Heart left ventricle (tissue), 16 donors: Measurements from ENCODE around the gene TM4SF20. TPM values are rescaled to one million over a fixed set of nuclear protein-coding genes. Genes with fewer than 3 reads are reported as not detected.

Source experiments
- ATAC-seq, 4 donors: fragments of 200-7000 bp; cut with Tn5 transposase; one replicate each; pipeline ENCODE4 v1.9.1; 2020 to 2022; ENCODE audit warnings: moderate library complexity in 4 of 4, mild to moderate bottlenecking in 3 of 4, moderate number of reproducible peaks in 1 of 4
- DNase-seq, 5 donors: peaks; one replicate each; pipeline ENCODE4 v3.0.0-alpha.2; 2020
- H3K27ac ChIP-seq, 12 donors: fragments of 200-600 bp; sonication (generic) in 4 of 12; one replicate each; pipeline versions ENCODE4 v1.5.0 to v1.8.0; 2016 to 2022; ENCODE audit warnings: mild to moderate bottlenecking in 2 of 12
- H3K27me3 ChIP-seq, 9 donors: fragments of 200-600 bp; sonication (generic) in 2 of 9; one replicate each; pipeline versions ENCODE4 v1.5.1 to v1.8.0; 2016 to 2022; ENCODE audit warnings: mild to moderate bottlenecking in 3 of 9
- H3K36me3 ChIP-seq, 9 donors: fragments of 200-600 bp; sonication (generic) in 2 of 9; one replicate each; pipeline versions ENCODE4 v1.5.0 to v1.8.0; 2018 to 2022; ENCODE audit warnings: mild to moderate bottlenecking in 2 of 9
- H3K4me1 ChIP-seq, 12 donors: fragments of 200-600 bp; sonication (generic) in 4 of 12; one replicate each; pipeline versions ENCODE4 v1.5.0 to v1.8.0; 2016 to 2022; ENCODE audit warnings: mild to moderate bottlenecking in 3 of 12
- H3K4me3 ChIP-seq, 12 donors: fragments of 200-600 bp; sonication (generic) in 4 of 12; one replicate each; pipeline versions ENCODE4 v1.5.0 to v1.8.0; 2017 to 2022; ENCODE audit warnings: mild to moderate bottlenecking in 9 of 12, moderate library complexity in 4 of 12
- H3K9me3 ChIP-seq, 12 donors: fragments of 200-600 bp; sonication (generic) in 4 of 12; one replicate each; pipeline versions ENCODE4 v1.5.0 to v1.8.0; 2016 to 2022; ENCODE audit warnings: mild to moderate bottlenecking in 1 of 12
- CTCF ChIP-seq, 12 donors: fragments of 200-600 bp; sonication (generic) in 4 of 12; IDR thresholded peaks; one replicate each; pipeline versions ENCODE4 v1.5.0 to v1.8.0; 2018 to 2022; ENCODE audit warnings: antibody characterized with exemption in 12 of 12, mild to moderate bottlenecking in 5 of 12
- POLR2A ChIP-seq, 2 donors: fragments of 450-650 bp; IDR thresholded peaks; one replicate each; pipeline ENCODE4 v1.6.1; 2017; ENCODE audit warnings: antibody characterized with exemption in 2 of 2, mild to moderate bottlenecking in 2 of 2, moderate library complexity in 2 of 2
- WGBS, 4 donors: extraction: QIAGEN DNeasy Blood & Tissue Kit in 2 of 4; methylation state at CpG; one replicate each; pipeline versions ENCODE4 v1.1.5 to v1.1.7; 2013 to 2018; 5-methylcytosine and 5-hydroxymethylcytosine counted together
- intact Hi-C, 10 donors: fragments of 100-400 bp; cut with DNase I; formaldehyde crosslinking; loops; one replicate each; pipeline versions ENCODE4 v1.11.1 to v1.14.2; 2022
- polyA plus RNA-seq, 2 donors: library from polyadenylated mRNA; stranded (reverse); fragments of 200-250 nt; gene quantifications; one replicate each; pipeline ENCODE4 v1.2.3, GENCODE V29; 2013
- total RNA-seq, 9 donors: library from RNA; depleted of rRNA in 2 of 9; stranded (reverse); fragments of >200 nt in 2 of 9; fragmentation: NEBNext Ultra II Directional in 3 of 9; extraction: Animal tissue kit (Norgen Biotek cat#: 25700) in 3 of 9; gene quantifications; one replicate each; pipeline versions ENCODE4 v1.1.0 to v1.2.4, GENCODE V29; 2016 to 2023
- donor health status: ischemic (EF 13 %, LVEDD 7.1; RV severe dilation, severe dysfunction).
- donor health status: healthy with polysubstance abuse.
- donor health status: DM: no; HTN: yes; CAD: no.
- donor health status: DM: no; HTN: no; CAD: no.
- donor health status: ischemic (EF 25% LVEDD 6.9; RV normal size, moderate dysfunction).
- donor health status: ischemic (EF 25% LVEDD 5.7; RV mildly dilated, moderate dysfunction).
- donor health status: healthy.
- donor health status: DM: yes; HTN: yes; CAD: no.
- donor health status: ischemic (EF 35%, LVEDD 5.7; RV mildly dilated, moderate dysfunction).
- donor health status: nonischemic (EF 11% LVEDD 7.7; RV severe dilation, severe dysfunction).
- donor health status: DM: yes; HTN: yes; CAD: no.
- donor health status: PGD.
- donor health status: ischemic (EF 29% LVEDD 5.4; RV normal size, mild dysfunction).
- donor health status: nonischemic (EF 23%, LVEDD 6.1; RV moderate dilation, normal function).

TM4SF20 gene
- total and polyA plus RNA-seq, 11 donors: not detected

GRCh38 chr2:227378371-227378782 lies 729 bp downstream of the TM4SF20 start:
- 67 to 82% (median 77%) methylated on average over 4 of the region's 4 CpGs for WGBS, 4 donors
- intact Hi-C loops: no loop called here
- Histone ChIP-seq H3K9me3 (no peaks in the 10 kb centered on the region), H3K4me3 (no peak overlapping the region), H3K27me3 (peaks cover 0 to 21% (median 0%) of the 10 kb centered on the region in 9 donors), H3K36me3 (no peaks in the 10 kb centered on the region), H3K27ac (no peak overlapping the region), H3K4me1 (peaks cover 0 to 9% (median 0%) of the 10 kb centered on the region in 12 donors)
- ATAC-seq (no peak), DNase-seq (no peak)
- TF ChIP-seq POLR2A (IDR thresholded peaks at IDR 0.05) (no peak), CTCF (IDR thresholded peaks at IDR 0.05) (no peak)

GRCh38 chr2:227377467-227378351 lies 1.4 kb downstream of the TM4SF20 start:
- H3K4me3 ChIP-seq: no peak overlapping the region
- no peak for DNase-seq
- H3K9me3 ChIP-seq: no peaks in the 10 kb centered on the region
- peaks cover 0 to 21% (median 0%) of the 10 kb centered on the region in 9 donors for H3K27me3 ChIP-seq
- H3K4me1 ChIP-seq: peaks cover 0 to 9% (median 0%) of the 10 kb centered on the region in 12 donors
- no peak for ATAC-seq
- H3K36me3 ChIP-seq: no peaks in the 10 kb centered on the region
- peak overlapping the region in 1 of 12 donors; percentile 20 for H3K27ac ChIP-seq
- intact Hi-C loops: no loop called here
- TF ChIP-seq CTCF (IDR thresholded peaks at IDR 0.05) (no peak), POLR2A (IDR thresholded peaks at IDR 0.05) (no peak)
- 76 to 85% (median 84%) methylated on average over 8 of the region's 8 CpGs for WGBS, 4 donors

- H3K4me3 ChIP-seq: no peak overlapping the region
- TF ChIP-seq POLR2A (IDR thresholded peaks at IDR 0.05): no peak
- TF ChIP-seq CTCF (IDR thresholded peaks at IDR 0.05): no peak
- H3K4me1 ChIP-seq: peaks cover 0 to 9% (median 0%) of the 10 kb centered on the region in 12 donors
- DNase-seq: no peak
- no peak for ATAC-seq
- peak overlapping the region in 1 of 12 donors; percentile 20 for H3K27ac ChIP-seq
- H3K36me3 ChIP-seq: no peaks in the 10 kb centered on the region
- intact Hi-C loops: no loop called here
- no peaks in the 10 kb centered on the region for H3K9me3 ChIP-seq
- 54 to 61% (median 58%) methylated on average over 9 of the region's 9 CpGs for WGBS, 4 donors
- peaks cover 0 to 13% (median 0%) of the 10 kb centered on the region in 9 donors for H3K27me3 ChIP-seq
Observed at GRCh38 chr2:227376656-227377396, 2.3 kb downstream of the TM4SF20 start.

- ATAC-seq (no peak), DNase-seq (no peak)
- Histone ChIP-seq H3K27ac (no peak overlapping the region), H3K27me3 (peaks cover 0 to 10% (median 0%) of the 10 kb centered on the region in 9 donors), H3K4me1 (peaks cover 0 to 24% (median 0%) of the 10 kb centered on the region in 12 donors), H3K4me3 (no peak overlapping the region), H3K9me3 (no peaks in the 10 kb centered on the region), H3K36me3 (no peaks in the 10 kb centered on the region)
- 58 to 73% (median 65%) methylated on average over 6 of the region's 6 CpGs for WGBS, 4 donors
- intact Hi-C loops: no loop called here
- TF ChIP-seq POLR2A (IDR thresholded peaks at IDR 0.05): no peak
- TF ChIP-seq CTCF (IDR thresholded peaks at IDR 0.05): no peak
Observed at GRCh38 chr2:227374158-227374557, 4.9 kb downstream of the TM4SF20 start.
